Hematopoietic multipotent progenitor cell treated with erythropoietin and hydrocortisone succinate and interleukin-3 and kit ligand, for 17 days (in vitro differentiated cells): ENCODE measurements around the gene MYL6B.

Experiments used
- DNase-seq: peaks from one replicate; pipeline ENCODE4 v3.0.0-alpha.2; 2015; ENCODE audit warnings: low spot score

Gene MYL6B

GRCh38 chr12:56122637-56123036 lies 29.8 kb upstream of the MYL6B start:
- no peak for DNase-seq

GRCh38 chr12:56124133-56124532 lies 28.3 kb upstream of the MYL6B start:
- DNase-seq, result peak; percentile 29

GRCh38 chr12:56126732-56127239 lies 25.6 kb upstream of the MYL6B start:
- peak; percentile 69 for DNase-seq

DNA sequence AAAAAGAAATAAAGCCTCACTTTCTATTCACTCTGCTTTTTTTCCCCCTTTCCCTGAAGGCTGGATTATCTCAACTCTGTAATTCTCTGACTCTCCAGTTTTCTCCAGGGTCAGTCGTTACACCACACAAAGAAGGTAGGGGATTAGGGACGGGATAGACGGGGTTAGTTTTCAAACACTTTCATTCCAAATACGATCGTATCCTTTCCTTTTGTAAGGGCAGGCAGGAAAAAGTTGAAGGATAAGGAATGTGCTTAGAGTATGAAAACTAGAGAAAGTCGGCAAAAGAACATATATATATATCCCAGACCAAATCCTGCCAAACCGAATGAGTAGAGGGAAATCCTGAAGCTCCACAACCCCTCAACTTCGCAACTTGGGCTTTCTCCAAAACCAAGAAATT lies 24.9 kb upstream of the MYL6B start:
- DNase-seq, result no peak

- DNase-seq, result peak; percentile 97
Observed at GRCh38 chr12:56127888-56128669, 24.3 kb upstream of the MYL6B start, which contains the start of gene ESYT1. TSS of gene ESYT1 (plus strand) at chr12:56128267. CDS start at chr12:56128320, 53 bp downstream.

DNA sequence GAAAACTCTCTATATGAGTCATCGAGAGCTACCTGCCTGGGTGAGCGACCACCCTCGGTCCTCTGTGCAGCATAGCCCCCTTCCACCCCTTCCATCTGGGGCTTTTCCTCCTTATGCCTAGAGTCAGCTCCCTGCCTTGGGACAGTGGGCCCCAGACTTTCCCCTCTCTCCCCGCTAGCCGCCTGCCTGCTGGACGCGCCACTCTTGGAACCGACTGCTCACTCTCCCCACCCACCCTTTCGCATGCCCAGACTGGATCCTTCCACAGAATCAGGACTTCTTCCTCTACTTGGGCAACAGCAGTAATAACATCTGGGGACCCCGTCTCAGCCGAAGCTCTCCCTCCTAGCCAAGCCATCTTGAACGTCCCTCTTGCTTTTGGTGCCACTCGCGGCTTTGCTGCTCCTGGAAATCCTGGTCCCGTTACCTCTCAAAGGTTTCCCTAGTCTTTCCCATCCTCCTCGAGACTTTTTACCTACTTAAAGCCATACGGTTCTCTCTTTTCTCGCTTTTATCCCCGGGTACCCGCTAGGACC lies 23.6 kb upstream of the MYL6B start:
- DNase-seq, result no peak

GRCh38 chr12:56129206-56129941 lies 23.0 kb upstream of the MYL6B start:
- DNase-seq, result peak; percentile 48

- DNase-seq, result no peak
Observed at GRCh38 chr12:56129942-56130495, 22.4 kb upstream of the MYL6B start.

DNA sequence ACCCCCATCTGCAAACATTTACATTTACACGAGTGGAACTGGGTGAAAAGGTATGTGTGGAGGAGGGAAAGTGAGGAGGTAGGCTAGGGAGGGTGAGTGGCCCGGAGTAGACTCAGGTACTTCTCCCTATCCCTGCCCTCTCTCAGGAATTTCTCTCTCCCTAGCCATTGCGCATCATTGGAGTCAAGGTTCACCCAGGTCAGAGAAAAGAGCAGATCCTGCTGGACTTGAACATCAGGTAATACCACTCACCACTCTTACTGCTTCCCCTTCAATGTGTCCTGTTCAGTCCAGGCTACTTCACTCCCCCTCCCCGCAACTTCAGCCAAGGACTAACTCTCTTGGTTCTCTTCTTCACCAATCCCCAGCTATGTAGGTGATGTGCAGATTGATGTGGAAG lies 21.5 kb upstream of the MYL6B start:
- no peak for DNase-seq

- DNase-seq, result no peak
Observed at GRCh38 chr12:56134897-56135296, 17.5 kb upstream of the MYL6B start.

DNA sequence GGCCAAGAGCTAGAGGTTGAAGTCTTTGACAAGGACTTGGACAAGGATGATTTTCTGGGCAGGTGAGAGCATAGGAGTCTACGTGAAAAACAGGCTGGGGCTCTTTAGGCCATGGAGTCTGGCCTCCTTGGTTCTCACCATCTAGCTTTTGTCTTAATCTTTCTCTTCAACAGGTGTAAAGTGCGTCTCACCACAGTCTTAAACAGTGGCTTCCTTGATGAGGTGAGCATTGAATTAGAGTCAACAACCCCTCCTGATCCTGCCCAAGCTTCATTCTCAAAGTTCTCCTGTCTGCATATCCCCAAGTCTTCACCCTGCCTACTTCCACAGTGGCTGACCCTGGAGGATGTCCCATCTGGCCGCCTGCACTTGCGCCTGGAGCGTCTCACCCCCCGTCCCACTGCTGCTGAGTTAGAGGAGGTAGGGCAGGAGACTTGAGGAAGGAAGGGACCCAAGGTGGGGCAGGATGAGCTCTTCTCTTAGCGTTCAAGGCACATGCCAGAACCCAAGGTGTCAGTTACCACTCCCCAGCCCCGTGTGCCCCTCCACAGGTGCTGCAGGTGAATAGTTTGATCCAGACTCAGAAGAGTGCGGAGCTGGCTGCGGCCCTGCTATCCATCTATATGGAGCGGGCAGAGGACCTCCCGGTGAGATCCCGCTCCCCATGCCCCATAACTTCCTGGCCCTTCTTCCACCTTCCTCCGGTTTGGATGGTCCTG lies 14.4 kb upstream of the MYL6B start:
- DNase-seq, result no peak

DNA sequence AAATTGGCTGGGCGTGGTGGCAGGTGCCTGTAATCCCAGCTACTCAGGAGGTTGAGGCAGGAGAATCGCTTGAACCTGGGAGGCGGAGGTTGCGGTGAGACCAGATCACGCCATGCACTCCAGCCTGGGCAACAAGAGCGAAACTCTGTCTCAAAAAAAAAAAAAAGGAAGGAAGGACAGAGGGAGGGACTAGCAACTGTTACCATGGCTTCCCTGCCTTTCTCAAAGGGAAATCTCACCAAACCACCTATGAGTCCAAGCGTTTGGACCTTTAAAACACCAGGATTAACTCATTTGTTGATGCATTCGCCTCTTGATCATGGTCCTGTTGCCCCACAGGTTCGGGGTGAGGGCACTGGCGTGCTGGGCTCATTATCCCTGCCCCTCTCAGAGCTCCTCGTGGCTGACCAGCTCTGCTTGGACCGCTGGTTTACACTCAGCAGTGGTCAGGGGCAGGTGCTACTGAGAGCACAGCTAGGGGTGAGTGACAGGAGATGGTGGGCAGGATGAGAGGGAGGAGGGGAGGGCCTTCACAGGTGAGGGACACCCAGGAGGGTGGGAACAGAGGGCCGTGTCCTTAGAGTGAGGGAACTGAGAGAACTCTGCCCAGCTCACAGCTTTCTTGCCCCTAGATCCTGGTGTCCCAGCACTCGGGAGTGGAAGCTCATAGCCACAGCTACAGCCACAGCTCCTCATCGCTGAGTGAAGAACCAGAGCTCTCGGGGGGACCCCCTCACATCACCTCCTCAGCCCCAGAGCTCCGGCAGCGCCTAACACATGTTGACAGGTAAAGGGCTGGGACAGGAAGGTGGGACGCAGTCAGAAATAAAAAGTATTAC lies 10.2 kb upstream of the MYL6B start:
- no peak for DNase-seq

DNA sequence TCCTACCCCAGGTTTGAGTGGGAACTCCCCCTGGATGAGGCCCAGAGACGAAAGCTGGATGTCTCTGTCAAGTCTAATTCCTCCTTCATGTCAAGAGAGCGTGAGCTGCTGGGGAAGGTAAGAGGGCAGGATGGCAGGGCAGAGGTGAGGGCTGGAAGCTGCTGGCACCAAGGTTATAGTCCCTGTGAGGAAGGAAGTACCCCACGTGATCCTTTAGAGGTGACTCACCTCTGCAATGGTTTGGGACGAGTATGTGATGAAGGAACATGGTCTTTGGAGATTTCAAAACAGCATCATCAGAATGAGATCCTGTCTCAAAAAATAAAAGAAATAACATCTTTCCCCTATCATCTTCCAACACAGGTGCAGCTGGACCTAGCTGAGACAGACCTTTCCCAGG lies 9.2 kb upstream of the MYL6B start:
- no peak for DNase-seq

DNA sequence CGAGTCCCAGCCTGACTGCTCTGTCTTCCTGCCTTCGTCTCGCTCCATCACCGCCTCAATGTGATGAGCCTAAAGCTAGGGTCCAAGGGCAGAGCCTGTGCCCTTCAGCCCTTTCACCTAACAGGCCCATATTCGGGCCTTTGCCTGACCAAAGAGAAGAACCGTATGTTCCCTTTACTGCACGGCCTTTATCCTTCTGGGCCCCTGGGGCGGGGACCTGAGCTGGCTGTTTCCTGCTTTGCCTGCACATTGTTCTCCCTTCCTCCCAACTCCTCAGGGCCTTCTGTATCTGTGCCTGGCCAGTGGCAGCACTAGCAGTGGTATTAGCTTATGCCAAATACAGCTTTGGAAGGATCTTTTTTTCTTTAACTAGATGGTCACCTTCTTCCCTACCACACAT lies 8.5 kb upstream of the MYL6B start:
- no peak for DNase-seq

DNA sequence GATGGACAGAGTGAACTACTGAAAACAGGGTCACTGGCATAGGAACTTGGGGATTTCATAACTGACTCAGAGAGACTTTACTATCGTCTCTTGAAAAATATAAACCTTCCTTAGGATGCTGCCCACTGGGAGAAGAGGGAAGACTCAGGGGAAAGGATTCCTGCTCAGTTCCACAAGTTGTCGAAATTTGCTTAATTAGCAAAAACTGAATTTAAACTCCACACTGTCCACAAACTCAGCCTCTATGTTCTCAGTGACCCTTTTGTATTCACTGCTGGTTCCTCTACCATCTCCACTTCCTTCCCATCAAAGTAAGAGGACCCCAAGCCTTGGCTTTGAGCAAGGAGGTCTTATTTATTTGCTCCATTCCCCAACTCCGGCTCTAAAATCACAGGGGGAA lies 7.2 kb upstream of the MYL6B start:
- DNase-seq, result no peak

DNA sequence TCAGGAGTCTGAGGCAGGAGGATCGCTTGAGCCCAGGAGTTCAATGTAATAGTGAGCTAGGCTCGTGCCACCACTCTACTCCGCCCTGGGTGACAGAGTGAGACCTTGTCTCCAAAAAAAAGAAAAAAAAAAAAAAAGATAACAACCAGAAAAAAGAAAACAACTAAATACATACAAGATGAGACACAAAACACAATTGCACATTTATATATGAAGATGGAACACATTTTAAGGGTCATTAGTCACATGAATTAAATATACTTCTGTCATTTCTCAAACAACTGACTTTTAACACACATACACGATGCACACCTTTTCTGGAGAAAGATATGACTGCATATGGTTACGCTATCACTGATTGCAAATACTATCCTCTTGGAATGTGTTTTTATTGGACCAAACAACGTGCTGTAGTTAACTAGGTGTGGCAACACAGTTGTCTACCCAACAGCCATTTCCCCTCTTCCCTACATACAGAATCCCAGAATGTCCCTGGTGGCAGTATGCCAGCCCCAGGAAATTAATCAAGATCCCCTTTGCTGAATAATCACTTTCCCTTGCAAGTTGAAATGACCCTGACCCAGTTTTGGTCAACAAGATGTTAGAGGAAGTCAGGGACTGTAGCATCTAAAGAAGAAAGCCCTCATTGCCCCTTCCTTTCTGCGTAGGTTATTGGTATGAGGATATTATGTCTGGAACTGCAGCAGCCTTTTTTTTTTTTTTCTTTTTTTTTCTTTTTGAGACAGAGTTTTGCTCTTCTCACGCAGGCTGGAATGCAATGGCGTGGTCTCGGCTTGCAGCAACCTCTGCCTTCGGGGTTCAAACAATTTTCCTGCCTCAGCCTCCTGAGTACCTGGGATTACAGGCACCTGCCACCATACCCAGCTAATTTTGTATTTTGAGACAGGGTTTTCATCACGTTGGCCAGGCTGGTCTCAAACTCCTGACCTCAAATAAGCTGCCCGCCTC lies 5.6 kb upstream of the MYL6B start:
- no peak for DNase-seq

- peak; percentile 74 for DNase-seq
Observed at GRCh38 chr12:56150563-56150962, 1.8 kb upstream of the MYL6B start.

- peak; percentile 67 for DNase-seq
Observed at GRCh38 chr12:56151672-56152131, 685 bp upstream of the MYL6B start.

- DNase-seq, result no peak
Observed at GRCh38 chr12:56152756-56153677, 630 bp downstream of the MYL6B start.
